Measurements from ENCODE around the gene HECW1.

The HECW1 gene

DNA sequence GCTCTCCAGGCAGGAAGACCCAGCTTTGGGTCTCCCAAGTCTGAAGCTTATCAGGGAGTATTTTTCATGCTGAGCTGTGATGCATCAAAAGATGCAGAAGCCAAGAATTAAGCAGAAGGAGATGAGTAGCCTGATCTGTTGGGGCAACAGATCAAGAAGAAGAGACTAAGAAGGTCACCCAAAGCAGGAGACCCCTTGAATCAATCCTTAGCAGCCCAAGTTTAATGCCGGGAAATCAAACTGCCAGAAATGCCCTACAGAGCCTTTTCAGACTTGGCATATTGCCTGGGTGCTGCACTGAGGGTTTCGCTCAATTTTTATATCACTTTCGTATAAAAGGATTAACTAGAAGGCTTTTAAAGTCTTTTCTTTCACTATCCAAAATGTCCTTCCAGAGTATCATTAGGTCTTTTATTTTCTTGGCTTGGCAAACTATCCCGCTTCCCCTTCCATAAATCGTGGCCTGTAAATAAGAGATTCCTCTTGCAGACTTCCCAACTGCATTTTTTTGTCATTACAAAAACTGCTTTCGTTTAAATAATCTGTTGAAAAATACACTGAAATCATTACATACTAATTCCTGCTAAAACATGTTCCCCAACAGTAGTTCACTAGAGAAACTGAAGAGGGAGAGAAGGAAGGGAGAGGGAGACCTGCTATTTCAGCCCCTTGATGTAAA lies 421.5 kb downstream of the HECW1 start:
- TF ChIP-seq, protein P1, sequence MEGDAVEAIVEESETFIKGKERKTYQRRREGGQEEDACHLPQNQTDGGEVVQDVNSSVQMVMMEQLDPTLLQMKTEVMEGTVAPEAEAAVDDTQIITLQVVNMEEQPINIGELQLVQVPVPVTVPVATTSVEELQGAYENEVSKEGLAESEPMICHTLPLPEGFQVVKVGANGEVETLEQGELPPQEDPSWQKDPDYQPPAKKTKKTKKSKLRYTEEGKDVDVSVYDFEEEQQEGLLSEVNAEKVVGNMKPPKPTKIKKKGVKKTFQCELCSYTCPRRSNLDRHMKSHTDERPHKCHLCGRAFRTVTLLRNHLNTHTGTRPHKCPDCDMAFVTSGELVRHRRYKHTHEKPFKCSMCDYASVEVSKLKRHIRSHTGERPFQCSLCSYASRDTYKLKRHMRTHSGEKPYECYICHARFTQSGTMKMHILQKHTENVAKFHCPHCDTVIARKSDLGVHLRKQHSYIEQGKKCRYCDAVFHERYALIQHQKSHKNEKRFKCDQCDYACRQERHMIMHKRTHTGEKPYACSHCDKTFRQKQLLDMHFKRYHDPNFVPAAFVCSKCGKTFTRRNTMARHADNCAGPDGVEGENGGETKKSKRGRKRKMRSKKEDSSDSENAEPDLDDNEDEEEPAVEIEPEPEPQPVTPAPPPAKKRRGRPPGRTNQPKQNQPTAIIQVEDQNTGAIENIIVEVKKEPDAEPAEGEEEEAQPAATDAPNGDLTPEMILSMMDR (IDR thresholded peaks at IDR 0.05; ENCODE audit: low read depth, low read length) = no peak
- Histone ChIP-seq H3K27me3 (ENCODE audit: insufficient read depth, low read depth, severe bottlenecking) (no peaks in the 10 kb centered on the region), H3K36me3 (no peaks in the 10 kb centered on the region), H3K9me3 (ENCODE audit: severe bottlenecking) (no peaks in the 10 kb centered on the region), H3K27ac (no peak overlapping the region), H3K4me3 (ENCODE audit: low read depth, low read length) (no peak overlapping the region)
- DNase-seq = no peak

- DNase-seq = no peak
- Histone ChIP-seq H3K27me3 (ENCODE audit: insufficient read depth, low read depth, severe bottlenecking) (no peaks in the 10 kb centered on the region), H3K36me3 (no peaks in the 10 kb centered on the region), H3K4me3 (ENCODE audit: low read depth, low read length) (no peak overlapping the region), H3K27ac (no peak overlapping the region), H3K9me3 (ENCODE audit: severe bottlenecking) (no peaks in the 10 kb centered on the region)
- TF ChIP-seq, protein P1 (IDR thresholded peaks at IDR 0.05; ENCODE audit: low read depth, low read length) = no peak
Observed at GRCh38 chr7:43535031-43535451, 422.6 kb downstream of the HECW1 start.

DNA sequence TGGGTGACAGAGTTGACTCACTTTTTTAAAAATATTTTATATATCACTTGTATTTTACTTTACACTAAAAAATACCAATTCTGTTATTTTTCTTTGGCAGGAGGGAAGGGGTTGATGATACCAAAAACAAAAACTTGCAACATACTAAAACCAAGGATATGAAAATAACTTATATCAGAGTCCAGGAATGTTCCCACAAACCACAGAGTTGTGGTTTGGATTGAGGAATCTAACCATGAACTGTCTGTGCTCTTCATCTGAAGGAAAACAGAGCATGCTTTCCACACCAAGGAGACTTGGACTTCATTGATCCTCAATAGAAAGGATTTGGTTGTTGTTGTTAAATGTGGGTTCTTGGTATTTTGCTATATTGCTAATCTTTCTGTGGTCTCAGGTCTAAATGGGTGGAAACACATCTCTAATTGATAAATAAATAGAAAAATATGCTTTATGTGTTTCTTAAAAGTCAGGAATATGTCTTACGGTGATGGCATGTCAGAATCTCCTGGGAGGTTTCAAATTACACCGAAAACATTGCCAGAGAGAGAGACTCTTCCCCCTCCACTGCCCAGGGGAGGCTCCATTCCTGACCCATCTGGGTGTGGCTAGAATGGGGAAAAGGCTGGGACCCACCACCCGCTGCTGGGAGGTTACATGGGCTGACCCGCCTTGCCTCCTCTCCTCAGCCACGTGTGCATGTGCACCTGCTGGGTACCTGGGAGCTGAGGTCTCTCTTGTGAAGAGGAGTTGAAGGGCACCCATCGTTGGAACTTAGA lies 423.6 kb downstream of the HECW1 start:
- no peaks in the 10 kb centered on the region for H3K36me3 ChIP-seq
- no peaks in the 10 kb centered on the region for H3K27me3 ChIP-seq (ENCODE audit: insufficient read depth, low read depth, severe bottlenecking)
- no peak overlapping the region for H3K27ac ChIP-seq
- no peak for DNase-seq
- TF ChIP-seq, protein P1 (IDR thresholded peaks at IDR 0.05; ENCODE audit: low read depth, low read length) = no peak
- H3K9me3 ChIP-seq (ENCODE audit: severe bottlenecking) = no peaks in the 10 kb centered on the region
- H3K4me3 ChIP-seq (ENCODE audit: low read depth, low read length) = no peak overlapping the region

- no peak for DNase-seq
- Histone ChIP-seq H3K27me3 (ENCODE audit: insufficient read depth, low read depth, severe bottlenecking) (no peaks in the 10 kb centered on the region), H3K9me3 (ENCODE audit: severe bottlenecking) (no peaks in the 10 kb centered on the region), H3K4me3 (ENCODE audit: low read depth, low read length) (no peak overlapping the region), H3K27ac (no peak overlapping the region), H3K36me3 (no peaks in the 10 kb centered on the region)
- TF ChIP-seq, protein P1 (IDR thresholded peaks at IDR 0.05; ENCODE audit: low read depth, low read length) = no peak
Observed at GRCh38 chr7:43536773-43537172, 424.3 kb downstream of the HECW1 start.

GRCh38 chr7:43537765-43538403 lies 425.4 kb downstream of the HECW1 start:
- TF ChIP-seq, protein P1 (IDR thresholded peaks at IDR 0.05; ENCODE audit: low read depth, low read length) = no peak
- H3K9me3 ChIP-seq (ENCODE audit: severe bottlenecking) = no peaks in the 10 kb centered on the region

More at GRCh38 chr7:43537765-43538403, 425.4 kb downstream of the HECW1 start:
- DNase-seq = no peak
- Histone ChIP-seq H3K27me3 (ENCODE audit: insufficient read depth, low read depth, severe bottlenecking) (no peaks in the 10 kb centered on the region), H3K4me3 (ENCODE audit: low read depth, low read length) (no peak overlapping the region), H3K27ac (no peak overlapping the region), H3K36me3 (no peaks in the 10 kb centered on the region)
